GM12878 (cell line): Measurements from ENCODE around the gene SMIM21. TPM values are rescaled to one million over a fixed set of nuclear protein-coding genes. Genes with fewer than 3 reads are reported as not detected.

Experiments used
- ATAC-seq: fragments of 200-7000 bp; cut with Tn5 transposase; 3 replicates; pipeline ENCODE4 v1.9.1; 2020; ENCODE audit warnings: mild to moderate bottlenecking, moderate library complexity
- BruUV-seq: library from RNA; stranded (reverse); fragments of 400-500 nt; replicated peaks from 2 replicates; lab custom pipeline; 2021; lab: Mats Ljungman, UMichigan
- CTCF ChIA-PET: fragments of 300-600 bp; sonication (Branson Sonifier 250); formaldehyde crosslinking; extraction: SDS; loops from one replicate; lab custom pipeline; 2021; ENCODE audit warnings: inconsistent platforms; lab: Yijun Ruan, JAX
- POLR2A ChIA-PET: fragments of 350-600 bp; formaldehyde crosslinking; extraction: SDS; loops from one replicate; lab custom pipeline; 2021; ENCODE audit warnings: inconsistent platforms; lab: Charles Lee
- RAD21 ChIA-PET: fragments of 300-600 bp; sonication (Branson Sonifier 250); formaldehyde crosslinking; loops from one replicate; lab custom pipeline; 2023; ENCODE audit warnings: antibody characterized with exemption; ENCODE audit not compliant: unreplicated experiment; lab: Charles Lee
- SMC1A ChIA-PET: fragments of 300-600 bp; sonication (Branson Sonifier 250); formaldehyde crosslinking; loops from one replicate; lab custom pipeline; 2023; ENCODE audit not compliant: unreplicated experiment, uncharacterized antibody; lab: Charles Lee
- DNase-seq: peaks from one replicate; pipeline ENCODE4 v3.0.0-alpha.2; 2011; ENCODE audit warnings: low read depth, low spot score
- FAIRE-seq: peaks from 3 replicates; lab custom pipeline; 2011; peaks lifted over from hg19 to GRCh38; lab: Jason Lieb, UNC
- H2AFZ ChIP-seq: 2 replicates; pipeline ENCODE4 v1.6.0; 2011; ENCODE audit warnings: low read depth, low read length, control low read depth; ENCODE audit not compliant: control insufficient read depth
- H3K27ac ChIP-seq: 2 replicates; pipeline ENCODE4 v1.5.1; 2011; ENCODE audit warnings: control low read depth; ENCODE audit not compliant: control insufficient read depth, insufficient read depth
- H3K27me3 ChIP-seq, 2 experiments: replicated peaks in 1 of 2; 2 replicates each; pipeline versions ENCODE4 v1.6.0 to v1.6.1; 2011; ENCODE audit warnings: low read length in 1 of 2; ENCODE audit not compliant: control insufficient read depth in 2 of 2, insufficient read depth in 2 of 2
- H3K36me3 ChIP-seq, 2 experiments: 2 replicates each; pipeline ENCODE4 v1.5.1; 2011; ENCODE audit warnings: low read length in 1 of 2; ENCODE audit not compliant: control insufficient read depth in 2 of 2, insufficient read depth in 2 of 2
- H3K4me1 ChIP-seq: 2 replicates; pipeline ENCODE4 v1.6.1; 2011; ENCODE audit warnings: mild to moderate bottlenecking, low read length, moderate library complexity, mixed read lengths; ENCODE audit not compliant: control insufficient read depth, insufficient read depth
- H3K4me2 ChIP-seq: 2 replicates; pipeline ENCODE4 v1.6.0; 2011; ENCODE audit warnings: control low read depth; ENCODE audit not compliant: control insufficient read depth, insufficient read depth
- H3K4me3 ChIP-seq: fragments of 200-600 bp; sonication (generic); 2 replicates; pipeline ENCODE4 v1.5.1; 2016
- H3K79me2 ChIP-seq: 2 replicates; pipeline ENCODE4 v1.6.0; 2011; ENCODE audit warnings: low read length; ENCODE audit not compliant: control insufficient read depth, insufficient read depth
- H3K9ac ChIP-seq: 2 replicates; pipeline ENCODE4 v1.8.0; 2011; ENCODE audit warnings: low read length, control low read depth, mixed read lengths; ENCODE audit not compliant: control insufficient read depth, insufficient read depth
- H3K9me3 ChIP-seq: replicated peaks from 3 replicates; pipeline ENCODE4 v1.5.1; 2011; ENCODE audit warnings: mild to moderate bottlenecking, low read length; ENCODE audit not compliant: control insufficient read depth, insufficient read depth
- H4K20me1 ChIP-seq: 2 replicates; pipeline ENCODE4 v1.6.0; 2011; ENCODE audit not compliant: control insufficient read depth, insufficient read depth
- ATF2 ChIP-seq: IDR thresholded peaks from 2 replicates; pipeline ENCODE4 v1.6.1; 2012; ENCODE audit warnings: low read length, inconsistent platforms
- FOS ChIP-seq: IDR thresholded peaks from 3 replicates; pipeline ENCODE4 v1.6.1; 2011; ENCODE audit warnings: borderline replicate concordance; ENCODE audit not compliant: insufficient read length; ENCODE audit errors: extremely low read depth
- KDM1A ChIP-seq: fragments of 200-600 bp; sonication (generic); IDR thresholded peaks from 2 replicates; pipeline ENCODE4 v1.6.1; 2016; ENCODE audit warnings: borderline replicate concordance
- PAX5 ChIP-seq: IDR thresholded peaks from 2 replicates; pipeline ENCODE4 v1.6.1; 2011; ENCODE audit warnings: low read depth, low read length, borderline replicate concordance
- PBX3 ChIP-seq: IDR thresholded peaks from 2 replicates; pipeline ENCODE4 v1.6.1; 2011; ENCODE audit warnings: mild to moderate bottlenecking, low read depth, low read length, moderate library complexity; ENCODE audit not compliant: insufficient replicate concordance
- STAT3 ChIP-seq: IDR thresholded peaks from 2 replicates; pipeline ENCODE4 v1.6.1; 2011; ENCODE audit warnings: low read depth, low read length, improper control_type of control experiment
- TCF3 ChIP-seq: IDR thresholded peaks from 2 replicates; pipeline ENCODE4 v1.6.1; 2012; ENCODE audit warnings: low read depth, mild to moderate bottlenecking, low read length, borderline replicate concordance; ENCODE audit not compliant: insufficient read depth
- ZBTB33 ChIP-seq: fragments of 450-650 bp; IDR thresholded peaks from 2 replicates; pipeline ENCODE4 v1.6.1; 2017; ENCODE audit warnings: mild to moderate bottlenecking
- WGBS: methylation state at CpG from one replicate; pipeline ENCODE4 v1.1.6; 2016; ENCODE audit warnings: low lambda C conversion rate; ENCODE audit not compliant: insufficient replicate concordance, insufficient coverage; ENCODE audit errors: missing lambda C conversion rate; 5-methylcytosine and 5-hydroxymethylcytosine counted together
- in situ Hi-C: fragments of 300-500 bp; cut with MboI; formaldehyde crosslinking; loops from 9 replicates; pipeline ENCODE4 v1.14.3; 2018; ENCODE audit warnings: mixed read lengths
- intact Hi-C: fragments of 100-400 bp; cut with micrococcal nuclease; formaldehyde crosslinking; loops from one replicate; pipeline ENCODE4 v1.14.2; 2022; ENCODE audit not compliant: unreplicated experiment
- polyA plus RNA-seq, 11 experiments: library from polyadenylated mRNA; depleted of rRNA in 4 of 11; unstranded in 6 of 11; stranded (reverse) in 5 of 11; fragments of >200 nt; fragmentation: Nextera tagmentation in 4 of 11; fragmentation: Illumina TruSeq in 1 of 11; extraction: Ambion mirVana in 4 of 11; extraction: Trizol in 1 of 11; gene quantifications; 1 replicate in 1 of 11; 2 replicates in 10 of 11; pipeline versions ENCODE4 v1.2.1 to v1.2.3, GENCODE V29; 2011 to 2016; ENCODE audit warnings: inconsistent platforms in 2 of 11, missing spikeins in 2 of 11, low read depth in 1 of 11
- total RNA-seq, 4 experiments: library from RNA; depleted of rRNA in 3 of 4; stranded (reverse); fragments of >200 nt in 3 of 4; fragmentation: Illumina TruSeq in 1 of 4; extraction: Trizol in 1 of 4; gene quantifications; 2 replicates each; pipeline versions ENCODE4 v1.2.1 to v1.2.3, GENCODE V29; 2013 to 2021
- TF ChIP-seq, protein P1 (sequence below): fragments of 150-350 bp; IDR thresholded peaks from 2 replicates; pipeline ENCODE4 v1.6.1; 2016; ENCODE audit warnings: low read depth, low read length

SMIM21 gene
- total and polyA plus RNA-seq, 10 of the 15 experiments (the other 5 are each of a cell fraction or from before 2014, with no cell fraction given): not detected

DNA sequence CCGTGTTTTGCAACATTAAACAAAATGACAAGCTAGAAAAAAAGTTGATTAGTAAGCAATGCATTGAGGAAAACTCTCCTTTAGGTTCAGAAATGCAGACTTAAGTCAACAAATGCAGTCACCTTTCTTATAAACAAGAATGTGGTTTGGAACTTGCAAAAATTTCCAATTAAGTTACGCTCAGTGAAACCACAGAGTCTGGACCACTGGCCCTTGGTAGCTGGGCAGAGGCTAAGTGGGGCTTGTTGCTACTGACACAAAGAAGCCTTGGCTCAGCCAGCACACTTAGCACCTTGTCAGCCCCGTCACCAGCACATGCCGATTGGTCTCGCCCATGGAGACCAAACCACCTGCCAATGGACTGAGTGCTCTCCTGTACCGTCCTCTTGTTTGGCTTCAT is 53.0 kb downstream of the SMIM21 start:
- Histone ChIP-seq H3K9me3 (no peaks in the 10 kb centered on the region; the same call in 2 of the 3 replicates), H3K4me1 (no peaks in the 10 kb centered on the region), H2AFZ (no peak overlapping the region), H3K27me3 (no peaks in the 10 kb centered on the region; a peak in 1 of 4 replicates), H3K36me3 (no peaks in the 10 kb centered on the region), H3K4me2 (no peak overlapping the region), H3K27ac (no peak overlapping the region), H3K79me2 (no peaks in the 10 kb centered on the region), H3K9ac (no peak overlapping the region)
- in situ Hi-C loops: no loop called here
- POLR2A ChIA-PET: no interaction called here
- TF ChIP-seq STAT3: no peak
- no peak for TF ChIP-seq PAX5
- TF ChIP-seq TCF3: no peak
- TF ChIP-seq ATF2: no peak
- TF ChIP-seq PBX3: no peak
- TF ChIP-seq, protein P1, sequence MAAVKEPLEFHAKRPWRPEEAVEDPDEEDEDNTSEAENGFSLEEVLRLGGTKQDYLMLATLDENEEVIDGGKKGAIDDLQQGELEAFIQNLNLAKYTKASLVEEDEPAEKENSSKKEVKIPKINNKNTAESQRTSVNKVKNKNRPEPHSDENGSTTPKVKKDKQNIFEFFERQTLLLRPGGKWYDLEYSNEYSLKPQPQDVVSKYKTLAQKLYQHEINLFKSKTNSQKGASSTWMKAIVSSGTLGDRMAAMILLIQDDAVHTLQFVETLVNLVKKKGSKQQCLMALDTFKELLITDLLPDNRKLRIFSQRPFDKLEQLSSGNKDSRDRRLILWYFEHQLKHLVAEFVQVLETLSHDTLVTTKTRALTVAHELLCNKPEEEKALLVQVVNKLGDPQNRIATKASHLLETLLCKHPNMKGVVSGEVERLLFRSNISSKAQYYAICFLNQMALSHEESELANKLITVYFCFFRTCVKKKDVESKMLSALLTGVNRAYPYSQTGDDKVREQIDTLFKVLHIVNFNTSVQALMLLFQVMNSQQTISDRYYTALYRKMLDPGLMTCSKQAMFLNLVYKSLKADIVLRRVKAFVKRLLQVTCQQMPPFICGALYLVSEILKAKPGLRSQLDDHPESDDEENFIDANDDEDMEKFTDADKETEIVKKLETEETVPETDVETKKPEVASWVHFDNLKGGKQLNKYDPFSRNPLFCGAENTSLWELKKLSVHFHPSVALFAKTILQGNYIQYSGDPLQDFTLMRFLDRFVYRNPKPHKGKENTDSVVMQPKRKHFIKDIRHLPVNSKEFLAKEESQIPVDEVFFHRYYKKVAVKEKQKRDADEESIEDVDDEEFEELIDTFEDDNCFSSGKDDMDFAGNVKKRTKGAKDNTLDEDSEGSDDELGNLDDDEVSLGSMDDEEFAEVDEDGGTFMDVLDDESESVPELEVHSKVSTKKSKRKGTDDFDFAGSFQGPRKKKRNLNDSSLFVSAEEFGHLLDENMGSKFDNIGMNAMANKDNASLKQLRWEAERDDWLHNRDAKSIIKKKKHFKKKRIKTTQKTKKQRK: no peak
- TF ChIP-seq KDM1A: no peak
- TF ChIP-seq FOS: no peak
- no peak for TF ChIP-seq ZBTB33
- TF ChIP-seq, all 136 proteins: peak for 0
- FAIRE-seq (no peak), DNase-seq (no peak), ATAC-seq (no peak)
- no TSS peak for BruUV-seq
- SMC1A ChIA-PET: no interaction called here
- Histone ChIP-seq H3K4me3 (no peak overlapping the region), H4K20me1 (no peaks in the 10 kb centered on the region)
- RAD21 ChIA-PET: no interaction called here
- CTCF ChIA-PET: no interaction called here
- WGBS: 74% methylated on average over 6 of the region's 6 CpGs
- intact Hi-C loops: no loop called here
